ENCODE data around the gene TMEM229B. TPM values are rescaled to one million over a fixed set of nuclear protein-coding genes. Genes with fewer than 3 reads are reported as not detected.

The TMEM229B gene
- total RNA-seq, 2 experiments from 2014 or later = 3.9 to 11.7 TPM

DNA sequence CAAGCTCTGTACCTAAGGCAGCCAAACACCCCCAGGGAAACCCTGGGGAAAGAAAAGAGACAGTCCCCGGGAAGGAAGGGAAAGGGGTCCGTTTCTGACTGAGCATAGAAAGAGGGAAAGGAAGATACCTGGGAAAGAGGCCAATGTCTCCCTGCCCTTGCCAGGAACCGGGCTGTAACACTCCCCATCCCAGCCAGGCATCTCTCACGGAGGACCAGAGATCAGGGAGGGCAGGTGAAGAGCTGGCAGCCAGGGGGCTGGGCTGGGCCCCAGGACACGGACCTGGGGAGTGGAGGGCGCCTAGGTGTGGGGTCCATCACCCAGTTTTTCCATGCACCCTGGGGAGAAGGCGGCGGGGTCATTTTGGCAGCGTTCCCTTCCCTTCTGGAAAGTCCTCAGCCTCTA lies 25.7 kb upstream of the TMEM229B start:
- peak overlapping the region; percentile 98 for H2AFZ ChIP-seq (ENCODE audit: low read length)
- H3K4me1 ChIP-seq (ENCODE audit: insufficient read depth, low read length, poor library complexity, severe bottlenecking) = peaks cover 37% of the 10 kb centered on the region
- H3K4me2 ChIP-seq (ENCODE audit: low read length) = peak overlapping the region; percentile 94
- CTCF ChIA-PET (ENCODE audit: unreplicated experiment) = interaction anchor here (1.0 to 2.2 kb wide), 3 partner anchors 26 to 87 kb away, joined by 3 to 11 read pairs (median 5); partner anchors contain the start of gene TMEM229B
- TF ChIP-seq EZH2phosphoT487 (IDR thresholded peaks at IDR 0.05; ENCODE audit: borderline replicate concordance, low read depth, low read length) = no peak
- TF ChIP-seq, protein P1, sequence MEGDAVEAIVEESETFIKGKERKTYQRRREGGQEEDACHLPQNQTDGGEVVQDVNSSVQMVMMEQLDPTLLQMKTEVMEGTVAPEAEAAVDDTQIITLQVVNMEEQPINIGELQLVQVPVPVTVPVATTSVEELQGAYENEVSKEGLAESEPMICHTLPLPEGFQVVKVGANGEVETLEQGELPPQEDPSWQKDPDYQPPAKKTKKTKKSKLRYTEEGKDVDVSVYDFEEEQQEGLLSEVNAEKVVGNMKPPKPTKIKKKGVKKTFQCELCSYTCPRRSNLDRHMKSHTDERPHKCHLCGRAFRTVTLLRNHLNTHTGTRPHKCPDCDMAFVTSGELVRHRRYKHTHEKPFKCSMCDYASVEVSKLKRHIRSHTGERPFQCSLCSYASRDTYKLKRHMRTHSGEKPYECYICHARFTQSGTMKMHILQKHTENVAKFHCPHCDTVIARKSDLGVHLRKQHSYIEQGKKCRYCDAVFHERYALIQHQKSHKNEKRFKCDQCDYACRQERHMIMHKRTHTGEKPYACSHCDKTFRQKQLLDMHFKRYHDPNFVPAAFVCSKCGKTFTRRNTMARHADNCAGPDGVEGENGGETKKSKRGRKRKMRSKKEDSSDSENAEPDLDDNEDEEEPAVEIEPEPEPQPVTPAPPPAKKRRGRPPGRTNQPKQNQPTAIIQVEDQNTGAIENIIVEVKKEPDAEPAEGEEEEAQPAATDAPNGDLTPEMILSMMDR (conservative IDR thresholded peaks at IDR 0.05; ENCODE audit: low read length) = no peak
- H3K9me2 ChIP-seq (ENCODE audit: insufficient read depth, low read length) = no peaks in the 10 kb centered on the region
- H3K27ac ChIP-seq (ENCODE audit: low read depth, low read length, poor library complexity, severe bottlenecking) = peak overlapping the region; percentile 48
- H3K9me3 ChIP-seq (ENCODE audit: low read length) = no peaks in the 10 kb centered on the region
- BruUV-seq (replicated peaks) = no TSS peak
- no peaks in the 10 kb centered on the region for H4K20me1 ChIP-seq (ENCODE audit: insufficient read depth, low read length)
- intact Hi-C loops (cut with micrococcal nuclease; ENCODE audit: unreplicated experiment) = no loop called here
- H3K79me2 ChIP-seq (ENCODE audit: insufficient read depth, low read depth, low read length) = no peaks in the 10 kb centered on the region
- DNase-seq (ENCODE audit: low spot score) = no peak
- POLR2A ChIA-PET = interaction anchor here (0.6 to 2.8 kb wide), 8 partner anchors 10 to 168 kb away, joined by 3 to 15 read pairs (median 6); no protein-coding TSS in a partner anchor
- peak overlapping the region; percentile 74 for H3K4me3 ChIP-seq (ENCODE audit: low read depth, low read length, poor library complexity, severe bottlenecking)
- no peaks in the 10 kb centered on the region for H3K36me3 ChIP-seq (ENCODE audit: insufficient read depth, low read length)

DNA sequence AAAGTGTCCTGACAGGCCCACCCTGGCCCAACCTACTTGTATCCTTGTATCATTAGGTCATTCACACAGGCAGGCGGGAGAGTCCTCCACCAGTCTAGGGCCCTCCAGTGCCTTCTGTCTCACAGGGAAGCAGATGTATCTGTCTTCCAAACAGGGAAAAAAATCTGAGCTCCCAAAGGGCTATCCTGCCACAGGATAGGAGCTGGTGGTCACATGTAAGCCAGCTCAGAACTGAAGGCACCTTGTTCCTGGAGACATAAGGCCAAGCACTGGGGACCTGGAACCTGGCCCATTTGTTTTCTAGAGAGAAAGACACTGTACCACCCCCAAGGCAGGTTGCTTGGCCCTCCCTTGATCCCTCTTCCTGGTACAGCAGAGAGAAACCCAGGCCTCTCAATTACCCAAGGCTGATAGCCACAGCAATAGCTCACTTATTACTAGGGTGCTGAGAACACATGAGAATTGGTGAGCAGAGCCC lies 25.1 kb upstream of the TMEM229B start:
- peak overlapping the region; percentile 74 for H3K4me3 ChIP-seq (ENCODE audit: low read depth, low read length, poor library complexity, severe bottlenecking)
- H3K4me2 ChIP-seq (ENCODE audit: low read length) = peak overlapping the region; percentile 94
- TF ChIP-seq, protein P1 (conservative IDR thresholded peaks at IDR 0.05; ENCODE audit: low read length) = no peak
- TF ChIP-seq EZH2phosphoT487 (IDR thresholded peaks at IDR 0.05; ENCODE audit: borderline replicate concordance, low read depth, low read length) = no peak
- no TSS peak for BruUV-seq (replicated peaks)
- peak overlapping the region; percentile 98 for H2AFZ ChIP-seq (ENCODE audit: low read length)
- H3K27ac ChIP-seq (ENCODE audit: low read depth, low read length, poor library complexity, severe bottlenecking) = peak overlapping the region; percentile 48
- POLR2A ChIA-PET = interaction anchor here (0.6 to 2.8 kb wide), 12 partner anchors 11 to 182 kb away, joined by 3 to 15 read pairs (median 5); partner anchors contain the start of gene RDH11
- H3K36me3 ChIP-seq (ENCODE audit: insufficient read depth, low read length) = no peaks in the 10 kb centered on the region
- H4K20me1 ChIP-seq (ENCODE audit: insufficient read depth, low read length) = no peaks in the 10 kb centered on the region
- CTCF ChIA-PET (ENCODE audit: unreplicated experiment) = interaction anchor here (1.0 to 2.2 kb wide), 3 partner anchors 25 to 86 kb away, joined by 3 to 11 read pairs (median 5); partner anchors contain the start of gene TMEM229B
- no peaks in the 10 kb centered on the region for H3K79me2 ChIP-seq (ENCODE audit: insufficient read depth, low read depth, low read length)
- H3K4me1 ChIP-seq (ENCODE audit: insufficient read depth, low read length, poor library complexity, severe bottlenecking) = peaks cover 37% of the 10 kb centered on the region
- DNase-seq (ENCODE audit: low spot score) = peak; percentile 27
- intact Hi-C loops (cut with micrococcal nuclease; ENCODE audit: unreplicated experiment) = no loop called here
- H3K9me3 ChIP-seq (ENCODE audit: low read length) = no peaks in the 10 kb centered on the region
- no peaks in the 10 kb centered on the region for H3K9me2 ChIP-seq (ENCODE audit: insufficient read depth, low read length)

All from OCI-LY7 (cell line).